ENCODE results near the gene NPM3. TPM values are rescaled to one million over a fixed set of nuclear protein-coding genes. Genes with fewer than 3 reads are reported as not detected.
"Not testable (repeated sequence)": the region's sequence is repeated elsewhere in the genome, so short reads cannot be mapped to it uniquely, and the experiment has no call there.

Gene NPM3
- total RNA-seq, 1 donor from 2014 or later, result 55.2 TPM

DNA sequence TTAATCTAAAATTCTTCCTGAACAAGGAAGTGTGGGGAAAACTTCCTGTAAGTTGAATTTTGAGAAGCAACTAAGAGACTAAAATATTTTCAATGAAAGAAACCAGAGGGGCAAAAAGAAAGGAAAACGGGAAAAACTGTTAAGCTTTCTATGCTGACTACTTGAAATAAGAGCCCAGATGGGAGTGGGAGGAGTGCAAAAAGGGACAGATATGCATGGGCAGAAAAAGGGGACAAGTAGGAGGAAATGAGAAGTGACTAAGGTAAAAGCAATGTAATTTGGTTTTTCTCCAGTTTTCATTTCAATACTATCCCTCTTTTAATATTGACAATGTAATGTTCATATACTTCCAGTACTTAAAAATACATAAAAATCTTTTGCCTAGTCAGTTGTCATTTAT lies 23.9 kb upstream of the NPM3 start:
- DNase-seq (ENCODE audit: low read depth), result no peak

GRCh38 chr10:101803511-101803910 lies 20.3 kb upstream of the NPM3 start:
- no peak for DNase-seq (ENCODE audit: low read depth)

DNA sequence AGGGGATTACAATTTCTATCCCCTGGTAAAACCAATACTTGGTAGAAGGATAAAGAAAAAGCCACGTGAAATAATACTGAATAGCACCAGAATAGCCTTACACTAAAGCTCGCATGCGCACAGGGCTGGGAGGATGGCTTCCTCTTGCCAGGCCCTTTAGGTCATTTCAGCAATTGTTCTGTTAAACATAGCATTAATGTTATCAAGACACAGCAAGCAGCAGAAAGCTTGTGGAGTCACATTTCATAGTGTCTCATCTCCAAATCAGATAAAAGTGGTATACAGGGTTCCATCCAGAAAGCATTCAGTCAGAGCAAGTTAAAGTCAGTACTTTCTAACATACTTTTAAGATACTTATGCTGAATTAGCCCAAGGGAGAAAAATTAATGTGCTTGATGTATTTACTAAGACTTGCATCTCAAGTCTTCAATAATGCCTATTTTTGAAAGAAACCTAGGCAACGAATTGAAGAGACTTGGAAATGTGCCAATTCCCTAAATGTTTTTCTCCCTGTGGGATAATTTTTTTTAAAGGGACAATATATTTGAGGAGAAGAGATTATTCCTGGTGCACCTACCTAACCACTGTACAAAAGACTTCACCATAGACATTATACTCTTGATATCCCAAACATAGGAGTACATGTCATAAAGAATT lies 14.3 kb upstream of the NPM3 start:
- DNase-seq (ENCODE audit: low read depth), result no peak

DNA sequence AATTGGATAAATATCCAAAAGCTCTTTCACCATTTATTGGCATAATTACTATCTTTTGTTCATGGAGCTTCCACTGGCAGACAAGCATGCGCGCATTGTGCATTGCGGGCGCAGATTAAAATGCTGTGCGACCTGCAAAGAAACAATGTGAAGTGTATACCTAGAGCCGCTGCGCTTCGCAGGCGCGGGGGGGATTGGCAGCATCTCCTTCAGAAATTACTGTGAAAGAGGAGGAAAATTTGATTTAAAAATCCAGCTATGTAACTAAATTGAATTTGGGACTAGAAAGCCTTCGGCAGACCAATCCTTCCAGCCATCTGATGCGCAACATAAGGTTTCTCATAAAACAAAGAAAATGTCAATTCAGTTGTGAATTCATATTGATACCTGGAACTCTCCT lies 10.3 kb upstream of the NPM3 start:
- DNase-seq (ENCODE audit: low read depth), result no peak

DNA sequence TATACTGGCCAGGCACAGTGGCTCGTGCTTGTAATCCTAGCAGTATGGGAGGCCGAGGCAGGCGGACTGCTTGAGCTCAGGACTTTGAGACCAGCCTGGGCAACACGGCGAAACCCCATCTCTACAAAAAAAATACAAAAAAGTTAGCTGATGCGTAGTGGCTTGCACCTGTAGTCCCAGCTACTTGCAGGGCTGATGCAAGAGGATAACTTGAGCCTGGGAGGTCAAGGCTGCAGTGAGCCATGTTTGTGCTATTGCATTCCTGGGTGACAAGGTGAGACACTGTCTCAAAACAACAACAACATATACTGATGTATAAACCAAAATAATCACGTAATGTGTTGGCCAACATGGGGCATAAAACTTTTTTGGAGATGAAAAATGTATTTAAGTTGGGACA lies 6.4 kb upstream of the NPM3 start:
- no peak for DNase-seq (ENCODE audit: low read depth)

GRCh38 chr10:101789231-101789630 lies 6.0 kb upstream of the NPM3 start:
- DNase-seq (ENCODE audit: low read depth), result not testable (repeated sequence)

DNA sequence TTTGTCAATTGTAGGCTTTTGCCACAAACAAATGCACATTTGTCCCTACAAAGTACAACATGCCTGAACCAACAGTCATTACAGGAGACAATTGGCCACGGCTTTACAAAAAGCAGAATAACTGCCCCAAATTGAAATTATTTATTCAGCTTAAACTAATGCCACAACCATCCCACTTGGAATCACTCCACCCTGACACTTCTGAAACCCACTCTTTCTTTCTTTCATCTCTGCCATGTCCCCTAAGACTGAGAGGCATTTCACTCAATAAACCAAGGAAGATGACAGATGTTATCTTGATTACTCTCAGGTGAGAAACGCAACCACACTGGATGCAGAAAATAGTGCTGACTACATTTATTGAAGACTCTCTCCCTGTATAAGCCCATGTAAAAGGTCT lies 2.6 kb upstream of the NPM3 start:
- DNase-seq (ENCODE audit: low read depth), result no peak

GRCh38 chr10:101784558-101784957 lies 1.3 kb upstream of the NPM3 start:
- no peak for DNase-seq (ENCODE audit: low read depth)

DNA sequence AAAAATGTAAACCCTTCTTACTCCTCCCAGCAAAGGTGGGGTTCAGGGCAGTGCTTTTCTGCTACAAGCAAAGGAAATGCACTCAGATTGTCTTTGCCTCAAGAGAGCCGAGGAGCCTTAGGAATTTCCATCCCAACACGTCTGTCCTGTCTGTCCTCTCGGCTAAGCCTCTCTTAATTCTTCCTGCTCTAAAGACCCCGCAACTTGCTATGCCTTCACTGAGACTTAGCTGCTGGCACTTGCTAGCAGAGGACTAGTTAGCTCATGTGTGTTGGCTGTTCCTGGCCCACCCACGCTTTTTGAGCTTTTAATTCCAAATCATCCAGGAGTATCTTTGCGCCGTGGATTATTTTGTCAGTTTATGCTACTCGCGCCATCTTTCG lies 481 bp upstream of the NPM3 start:
- peak; percentile 1 for DNase-seq (ENCODE audit: low read depth)

DNA sequence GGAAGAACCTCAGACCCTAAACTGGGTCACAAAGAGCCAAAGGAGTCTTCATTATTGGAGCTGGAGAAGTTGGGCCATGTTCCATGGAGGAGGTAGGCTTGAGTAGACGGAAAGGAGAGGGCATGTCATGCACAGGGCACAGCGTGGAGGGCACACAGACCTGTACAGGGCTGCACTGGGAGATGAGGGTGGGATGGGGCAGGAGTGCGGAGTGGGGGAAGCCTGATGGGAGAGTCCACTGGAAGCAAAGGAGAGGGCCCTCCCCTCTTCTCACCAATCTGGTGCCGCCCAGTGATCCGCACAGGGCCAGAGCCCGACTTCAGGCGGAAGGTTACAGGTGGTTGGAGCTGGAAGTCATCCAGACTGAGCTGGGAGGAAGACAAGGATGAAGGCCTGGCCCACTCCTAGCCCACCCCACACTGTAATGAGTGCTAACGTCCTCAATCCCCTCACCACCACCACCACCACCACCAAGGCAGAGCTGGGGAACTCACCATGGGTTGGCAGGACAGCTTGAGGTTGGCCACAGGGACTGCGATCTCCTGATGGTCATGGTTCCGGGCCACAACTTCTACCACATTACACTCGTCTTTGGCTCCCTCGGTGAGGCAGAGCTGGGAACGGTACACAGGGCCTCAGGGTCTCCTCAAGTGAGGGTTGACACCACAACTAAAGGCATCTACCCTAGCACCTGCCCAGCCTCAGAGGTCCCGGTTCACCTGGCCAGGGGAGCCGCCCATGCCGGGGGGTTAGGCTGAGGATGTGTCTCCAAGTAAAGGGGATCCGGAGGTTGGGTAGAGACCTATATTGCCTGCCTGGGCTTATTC lies 1.0 kb downstream of the NPM3 start:
- DNase-seq (ENCODE audit: low read depth), result no peak

- no peak for DNase-seq (ENCODE audit: low read depth)
These were observed 1.6 kb downstream of the NPM3 start for GRCh38 chr10:101781655-101781983.

- peak; percentile 27 for DNase-seq (ENCODE audit: low read depth)
These were observed 2.2 kb downstream of the NPM3 start for GRCh38 chr10:101780818-101781654.

GRCh38 chr10:101780187-101780817 lies 2.9 kb downstream of the NPM3 start:
- DNase-seq (ENCODE audit: low read depth), result no peak

DNA sequence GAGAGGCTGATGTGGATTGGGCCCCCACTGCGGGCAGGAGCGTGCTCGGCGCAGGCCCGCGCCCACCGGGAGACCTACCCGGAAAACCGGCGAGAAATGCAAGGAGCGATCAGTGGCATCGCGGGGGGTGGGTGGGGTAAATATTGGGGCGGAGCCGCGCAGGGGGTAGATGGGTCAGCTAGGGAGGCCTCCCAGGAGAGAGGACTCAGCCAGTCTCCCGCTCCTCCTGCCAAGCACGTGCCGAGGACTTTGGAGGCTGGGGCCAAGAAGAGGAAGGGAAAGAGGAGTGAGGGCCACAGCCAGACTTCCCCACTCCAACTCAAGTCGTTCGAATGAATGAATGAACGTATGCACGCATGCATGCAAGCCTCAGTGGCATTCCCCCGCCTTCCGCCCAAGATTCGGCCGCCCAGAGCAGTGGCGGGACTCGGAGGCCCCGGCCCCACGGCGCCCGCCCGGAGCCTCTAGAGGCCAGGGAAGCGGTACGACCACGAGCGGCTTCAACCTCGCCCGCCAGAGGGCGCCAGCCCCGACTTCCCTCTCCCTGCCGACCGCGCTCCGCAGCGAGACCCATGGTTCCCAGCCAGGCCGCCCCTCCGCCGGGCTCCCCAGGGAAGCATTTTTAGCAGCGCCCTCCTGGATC lies 3.6 kb downstream of the NPM3 start:
- no peak for DNase-seq (ENCODE audit: low read depth)

DNA sequence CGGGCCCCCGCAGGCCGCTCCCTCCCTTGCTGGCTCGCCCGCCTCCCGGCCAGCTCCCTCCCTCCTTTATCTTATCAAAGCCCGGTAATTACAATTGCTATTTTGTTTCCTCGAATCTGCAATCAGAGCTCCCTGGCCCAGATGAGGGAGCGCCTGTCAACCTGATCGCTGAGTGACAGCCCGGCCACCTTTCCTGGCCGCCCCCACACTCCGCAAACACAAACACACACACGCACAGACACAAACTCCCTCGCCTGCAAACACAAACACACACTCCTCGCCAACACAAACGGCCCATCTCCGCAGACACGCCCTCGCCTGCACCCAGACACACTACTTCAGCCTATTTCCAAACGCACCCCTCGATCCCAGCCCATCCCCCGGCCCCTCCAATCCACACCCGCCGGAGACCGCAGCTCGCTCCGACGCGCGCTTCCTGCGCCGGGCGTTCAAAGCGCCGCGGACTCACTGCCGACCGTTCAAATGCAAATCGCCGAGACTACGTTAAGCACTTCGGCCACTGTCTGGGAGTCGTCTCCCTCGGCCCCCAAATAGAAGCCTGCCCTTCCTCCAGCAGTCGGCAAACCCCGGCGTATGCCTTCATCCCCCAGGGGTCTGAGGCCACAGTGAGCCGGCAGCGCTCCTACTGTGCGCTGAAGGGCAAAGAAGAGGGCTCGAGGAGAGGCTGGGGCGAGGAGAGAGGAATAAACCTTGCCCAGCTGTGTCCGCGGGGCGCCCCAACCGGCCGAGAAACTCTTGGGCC lies 4.3 kb downstream of the NPM3 start:
- no peak for DNase-seq (ENCODE audit: low read depth)

DNA sequence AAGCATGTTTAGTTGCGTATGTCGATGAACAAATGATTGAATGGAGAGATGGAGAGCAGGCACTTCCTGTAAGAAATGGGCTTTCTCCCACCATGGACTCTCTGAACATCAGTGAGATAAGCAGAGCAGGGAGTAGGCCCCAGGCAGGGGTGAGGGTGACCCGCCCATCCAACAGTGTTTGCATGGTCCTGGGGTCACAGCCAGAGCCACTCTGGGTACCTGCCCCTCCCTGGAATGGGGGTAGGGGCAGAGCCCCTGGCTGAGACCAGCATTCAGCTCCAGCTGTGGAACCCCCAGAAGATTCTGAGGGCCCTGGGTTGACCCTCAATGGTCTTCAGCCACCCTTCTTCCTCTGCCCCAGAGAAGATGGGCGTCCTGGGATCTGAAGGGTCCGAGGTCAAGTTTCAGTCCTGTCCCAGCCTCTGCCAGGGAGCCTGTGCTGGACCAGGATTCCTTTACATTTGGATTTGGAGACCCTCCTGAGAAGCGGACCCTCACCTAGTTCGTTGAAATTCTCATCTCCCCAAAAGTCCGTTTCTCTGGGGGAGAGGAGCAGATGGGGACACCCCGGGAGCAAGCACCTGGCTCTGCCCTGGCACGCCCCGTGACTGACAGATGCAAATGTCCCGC lies 5.0 kb downstream of the NPM3 start:
- no peak for DNase-seq (ENCODE audit: low read depth)

DNA sequence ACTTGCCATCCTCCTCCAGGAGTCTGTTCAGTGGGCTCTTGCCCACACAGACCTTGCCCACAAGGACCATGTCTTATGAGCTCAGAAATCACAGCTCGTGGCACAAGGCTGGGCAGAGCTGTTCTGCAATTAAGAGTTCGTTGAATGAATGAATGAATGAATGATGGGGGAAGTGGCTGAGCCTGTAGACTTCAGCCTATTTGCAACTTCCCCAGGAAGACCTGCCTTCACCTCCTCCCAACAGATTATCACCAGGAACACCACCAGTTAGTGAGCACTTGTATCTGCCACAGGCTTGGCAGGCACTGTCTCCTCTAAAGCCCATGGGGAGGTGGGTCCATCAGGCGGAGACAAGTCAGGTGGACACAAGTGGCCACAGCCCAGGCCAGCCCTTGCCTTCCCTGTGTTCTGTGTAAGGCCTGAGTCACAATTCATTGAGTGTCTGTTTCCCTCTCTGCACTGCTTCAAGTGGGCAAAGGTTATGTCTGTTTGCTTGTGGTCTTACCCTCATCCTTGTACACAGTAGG lies 5.6 kb downstream of the NPM3 start:
- no peak for DNase-seq (ENCODE audit: low read depth)

GRCh38 chr10:101776161-101776817 lies 7.0 kb downstream of the NPM3 start:
- DNase-seq (ENCODE audit: low read depth), result no peak

DNA sequence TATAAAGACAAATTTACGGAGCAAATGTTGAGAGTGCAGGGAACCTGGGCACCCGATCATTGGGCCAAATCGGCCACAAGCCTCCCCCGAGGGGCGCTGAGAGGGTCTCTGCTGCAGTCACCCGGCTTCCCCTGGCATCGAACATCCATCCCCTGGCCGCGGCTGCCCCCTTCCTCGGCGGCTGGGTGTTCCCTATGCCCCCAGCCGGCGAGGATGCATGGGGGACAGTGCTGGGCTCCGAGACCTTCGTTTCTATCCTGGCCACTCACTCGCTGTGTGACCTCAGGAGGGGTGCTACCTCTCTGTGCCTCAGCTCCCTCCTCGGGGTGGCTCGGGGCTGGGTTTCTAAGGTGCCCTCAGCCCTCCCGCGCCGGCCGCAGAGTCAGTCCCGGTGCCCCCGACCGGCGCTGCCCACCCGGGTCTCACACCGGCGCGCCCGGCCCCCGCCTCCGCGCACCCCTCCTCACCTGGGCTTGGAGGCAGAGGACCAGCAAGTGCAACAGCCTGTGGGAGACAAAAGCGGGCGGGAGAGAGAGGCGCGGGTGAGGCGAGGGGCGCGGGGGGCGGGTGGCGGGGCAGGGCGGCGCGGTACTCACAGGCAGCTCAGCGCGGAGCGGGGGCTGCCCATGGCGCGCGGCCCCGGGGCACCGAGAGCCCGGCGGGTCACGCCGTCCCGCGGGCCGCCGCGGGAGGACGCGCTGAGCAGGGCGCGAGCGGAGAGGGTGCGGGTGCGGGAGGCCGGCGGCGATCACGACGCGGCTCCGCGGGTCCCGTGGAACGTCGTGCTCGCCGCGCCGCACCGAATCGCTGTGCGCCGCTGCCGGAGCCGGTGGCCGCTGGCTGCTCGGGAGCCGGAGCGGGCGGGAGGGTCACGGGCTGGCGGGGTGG lies 7.7 kb downstream of the NPM3 start, which contains the start of gene FGF8:
Gene FGF8 (minus strand): TSS at position 842 of the 888 bp plus-strand sequence. CDS start 214 bp downstream, at position 628.
- DNase-seq (ENCODE audit: low read depth), result no peak

Measured in renal cortical epithelial cell (primary cell).